ENCODE data around the gene ARHGAP36.

The ARHGAP36 gene

GRCh38 chrX:131058136-131058868, at the start of gene ARHGAP36:
TSS of gene ARHGAP36 (plus strand) at chrX:131058346. CDS start at chrX:131081666, 23,320 bp downstream.
- no peak for DNase-seq

- no peak for DNase-seq
Measured at GRCh38 chrX:131010186-131010585, 48.0 kb upstream of the ARHGAP36 start.

- no peak for DNase-seq
Measured at GRCh38 chrX:131025336-131025735, 32.8 kb upstream of the ARHGAP36 start.

- no peak for DNase-seq
Measured at GRCh38 chrX:131032354-131033230, 25.6 kb upstream of the ARHGAP36 start.

GRCh38 chrX:131034063-131034462, 24.1 kb upstream of the ARHGAP36 start:
- no peak for DNase-seq

- DNase-seq = no peak
Measured at GRCh38 chrX:131040781-131041180, 17.4 kb upstream of the ARHGAP36 start.

GRCh38 chrX:131041667-131042066, 16.5 kb upstream of the ARHGAP36 start:
- DNase-seq = no peak

GRCh38 chrX:131045726-131046125, 12.4 kb upstream of the ARHGAP36 start:
- DNase-seq = no peak

GRCh38 chrX:131046596-131046995, 11.6 kb upstream of the ARHGAP36 start:
- DNase-seq = no peak

- DNase-seq = no peak
Measured at GRCh38 chrX:131047180-131047579, 11.0 kb upstream of the ARHGAP36 start.

- DNase-seq = no peak
Measured at GRCh38 chrX:131053076-131053475, 5.1 kb upstream of the ARHGAP36 start.

- no peak for DNase-seq
Measured at GRCh38 chrX:131054906-131055305, 3.2 kb upstream of the ARHGAP36 start.

GRCh38 chrX:131057706-131058105, 440 bp upstream of the ARHGAP36 start:
- DNase-seq = no peak

GRCh38 chrX:131059246-131059645, 1.1 kb downstream of the ARHGAP36 start:
- DNase-seq = no peak

- DNase-seq = no peak
Measured at GRCh38 chrX:131060147-131060546, 2.0 kb downstream of the ARHGAP36 start.

GRCh38 chrX:131061306-131061705, 3.2 kb downstream of the ARHGAP36 start:
- DNase-seq = no peak

- DNase-seq = no peak
Measured at GRCh38 chrX:131063613-131064012, 5.5 kb downstream of the ARHGAP36 start.

- DNase-seq = no peak
Measured at GRCh38 chrX:131066237-131066636, 8.1 kb downstream of the ARHGAP36 start.

GRCh38 chrX:131067216-131067615, 9.1 kb downstream of the ARHGAP36 start:
- DNase-seq = no peak

GRCh38 chrX:131067846-131068745, 9.9 kb downstream of the ARHGAP36 start:
- no peak for DNase-seq

GRCh38 chrX:131068945-131069719, 11.0 kb downstream of the ARHGAP36 start:
- DNase-seq = no peak
